ENCODE measurements around the gene COL4A3.

The COL4A3 gene

DNA sequence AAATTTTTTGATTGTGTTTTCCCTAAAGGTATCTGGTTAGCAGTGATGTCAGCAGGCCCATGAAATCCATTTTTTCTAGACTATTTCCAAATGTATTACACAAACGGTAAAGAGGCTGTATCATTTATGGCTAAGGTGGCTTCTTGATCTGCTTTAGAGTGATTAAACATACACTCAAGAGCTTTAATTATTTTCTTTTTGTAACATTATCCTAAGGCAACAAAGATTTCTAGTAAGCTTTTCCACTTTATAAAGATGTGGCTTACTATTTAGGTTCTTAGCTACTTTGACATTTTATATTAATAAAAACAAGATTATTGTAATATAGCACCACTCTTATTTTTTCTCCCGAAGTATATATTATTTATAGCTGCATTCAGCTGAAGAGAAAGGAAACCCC is 177.1 kb downstream of the COL4A3 start:
- no peak for DNase-seq (ENCODE audit: low spot score)

DNA sequence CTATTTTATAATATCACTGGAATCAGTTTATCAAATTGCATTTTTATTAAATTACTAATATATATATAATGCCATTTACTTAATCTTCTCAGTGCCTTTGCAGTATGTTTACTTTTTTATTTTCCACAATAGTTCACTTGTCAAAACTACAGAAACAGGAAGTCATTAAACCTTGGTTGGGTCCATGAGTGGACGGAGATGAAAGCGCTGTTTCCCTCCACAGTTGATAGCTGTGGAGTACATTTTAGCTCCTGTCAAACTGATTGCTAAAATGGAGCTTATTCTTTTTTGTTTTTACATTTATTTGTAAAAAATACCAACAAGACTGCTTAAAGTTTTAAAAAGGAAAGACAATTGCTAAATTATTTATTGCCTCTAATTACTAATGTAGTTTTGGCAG is 179.8 kb downstream of the COL4A3 start:
- DNase-seq (ENCODE audit: low spot score), result no peak

- no peak for DNase-seq (ENCODE audit: low spot score)
These were observed 182.7 kb downstream of the COL4A3 start for GRCh38 chr2:227347117-227347516.

- DNase-seq (ENCODE audit: low spot score), result no peak
These were observed 183.9 kb downstream of the COL4A3 start for GRCh38 chr2:227348324-227348723.

GRCh38 chr2:227349989-227350612 is 185.7 kb downstream of the COL4A3 start:
- DNase-seq (ENCODE audit: low spot score), result no peak

DNA sequence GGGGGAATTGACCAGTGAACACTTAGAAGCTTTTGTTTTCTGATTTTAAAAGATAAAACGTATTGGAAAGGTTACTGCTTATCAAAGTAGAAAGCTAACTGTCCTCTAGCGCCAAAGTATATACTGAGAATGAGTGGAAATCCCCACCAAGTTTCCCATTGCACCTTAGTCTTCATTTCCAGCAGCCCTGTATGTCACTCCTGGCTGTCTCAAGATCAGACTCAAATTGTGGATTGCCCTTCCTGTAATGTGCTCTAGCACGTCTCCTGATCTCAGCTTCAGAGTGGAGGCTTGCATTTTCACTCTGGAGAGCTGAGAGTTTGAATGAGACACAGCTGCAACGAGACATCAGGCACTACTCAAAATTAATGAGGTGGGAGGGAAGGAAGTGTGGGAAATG is 187.2 kb downstream of the COL4A3 start:
- no peak for DNase-seq (ENCODE audit: low spot score)

- DNase-seq (ENCODE audit: low spot score), result no peak
These were observed 195.9 kb downstream of the COL4A3 start for GRCh38 chr2:227360351-227360750.

DNA sequence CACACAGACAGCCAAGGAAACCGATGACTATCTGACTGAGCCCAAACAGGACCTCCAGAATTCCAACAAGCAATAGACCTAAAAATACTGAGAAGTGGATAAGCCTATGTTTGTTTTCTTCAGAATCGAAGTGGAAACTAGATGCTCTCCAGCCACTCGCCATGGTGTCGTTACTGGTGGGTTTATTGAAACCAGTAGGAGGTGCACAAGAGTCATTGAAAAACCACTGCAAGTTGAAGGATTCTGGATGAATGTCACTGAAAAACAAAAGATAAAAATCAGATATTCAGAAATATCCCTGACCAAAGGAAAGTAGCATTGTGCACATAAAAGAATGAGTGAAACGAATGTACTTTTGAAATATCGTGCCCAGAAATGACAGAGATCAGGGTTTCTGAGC is 199.3 kb downstream of the COL4A3 start:
- no peak for DNase-seq (ENCODE audit: low spot score)

Data from hematopoietic multipotent progenitor cell treated with erythropoietin and hydrocortisone succinate and interleukin-3 and kit ligand, for 15 days (in vitro differentiated cells).